Daoy (cell line): ENCODE results near the gene POMZP3. TPM values are rescaled to one million over a fixed set of nuclear protein-coding genes. Genes with fewer than 3 reads are reported as not detected.
"Not testable (repeated sequence)": the region's sequence is repeated elsewhere in the genome, so short reads cannot be mapped to it uniquely, and the experiment has no call there.

Source experiments
- DNase-seq: peaks from one replicate; pipeline ENCODE4 v3.0.0-alpha.2; 2015; ENCODE audit warnings: low read depth
- total RNA-seq: library from RNA; depleted of rRNA; stranded (reverse); fragments of >200 nt; shearing (Covaris generic); gene quantifications from 2 replicates; pipeline ENCODE4 v1.2.3, GENCODE V29; 2014; rRNA removed

The POMZP3 gene
- total RNA-seq, 1 experiment from 2014 or later = 4.4 TPM

GRCh38 chr7:76588586-76588985 lies 38.5 kb downstream of the POMZP3 start:
- DNase-seq = not testable (repeated sequence)

GRCh38 chr7:76586585-76587315 lies 40.3 kb downstream of the POMZP3 start:
- DNase-seq = not testable (repeated sequence)

DNA sequence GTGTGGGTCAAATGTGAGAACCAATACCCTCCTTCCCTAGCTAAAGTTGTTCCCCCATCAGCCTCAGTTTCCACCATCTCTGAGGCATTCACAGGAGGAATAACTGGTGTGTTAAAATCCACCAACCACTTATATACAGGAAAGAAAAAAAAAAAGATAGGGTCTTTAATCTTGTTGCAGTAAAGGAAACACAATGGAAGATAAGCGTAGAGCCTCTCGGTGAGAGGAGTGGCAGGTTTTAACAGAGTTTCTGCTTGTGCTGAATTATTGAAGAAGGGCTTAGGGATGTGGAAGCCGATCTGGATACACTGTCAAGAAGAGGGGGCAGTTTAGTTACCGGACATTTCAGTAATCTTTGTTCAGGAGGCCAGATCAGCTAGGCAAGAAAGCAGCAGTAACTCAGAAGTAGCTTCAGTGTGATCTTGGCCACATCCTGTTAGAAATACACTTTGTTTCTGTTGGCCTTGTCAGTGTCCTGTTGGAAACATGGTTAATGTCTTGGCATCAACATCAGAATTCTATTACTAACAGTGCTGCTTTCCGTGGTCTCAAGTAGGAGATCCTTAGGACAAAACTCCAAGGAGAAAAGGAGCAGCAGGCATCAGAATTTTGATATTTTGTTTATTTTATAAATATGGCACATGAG lies 43.3 kb downstream of the POMZP3 start:
- peak; percentile 70 for DNase-seq

- DNase-seq = peak; percentile 89
Measured at GRCh38 chr7:76582848-76583631, 44.0 kb downstream of the POMZP3 start.

GRCh38 chr7:76575919-76576655 lies 51.0 kb downstream of the POMZP3 start:
- peak; percentile 22 for DNase-seq

- DNase-seq = not testable (repeated sequence)
Measured at GRCh38 chr7:76575431-76575830, 51.6 kb downstream of the POMZP3 start.

GRCh38 chr7:76572296-76572695 lies 54.8 kb downstream of the POMZP3 start:
- DNase-seq = not testable (repeated sequence)

- DNase-seq = peak; percentile 42
Measured at GRCh38 chr7:76570324-76570775, 56.7 kb downstream of the POMZP3 start.

- DNase-seq = peak; percentile 18
Measured at GRCh38 chr7:76568742-76569141, 58.3 kb downstream of the POMZP3 start.

DNA sequence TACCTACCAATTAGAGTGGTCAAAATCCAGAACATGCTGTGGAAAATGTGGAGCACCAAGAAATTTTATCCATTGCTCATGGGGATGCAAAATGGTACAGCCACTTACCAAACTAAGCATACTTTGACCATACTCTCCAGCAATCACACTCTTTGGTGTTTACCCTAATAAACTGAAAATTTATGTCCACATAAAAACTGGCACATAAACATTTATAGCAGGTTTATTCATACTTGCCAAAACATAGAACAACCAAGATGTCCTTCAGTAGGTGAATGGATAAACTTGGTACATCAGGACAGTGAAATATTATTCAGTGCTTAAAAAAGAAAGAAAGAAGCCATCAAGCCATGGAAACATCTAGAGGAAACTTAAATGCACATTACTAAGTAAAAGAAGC lies 59.3 kb downstream of the POMZP3 start:
- DNase-seq = not testable (repeated sequence)

DNA sequence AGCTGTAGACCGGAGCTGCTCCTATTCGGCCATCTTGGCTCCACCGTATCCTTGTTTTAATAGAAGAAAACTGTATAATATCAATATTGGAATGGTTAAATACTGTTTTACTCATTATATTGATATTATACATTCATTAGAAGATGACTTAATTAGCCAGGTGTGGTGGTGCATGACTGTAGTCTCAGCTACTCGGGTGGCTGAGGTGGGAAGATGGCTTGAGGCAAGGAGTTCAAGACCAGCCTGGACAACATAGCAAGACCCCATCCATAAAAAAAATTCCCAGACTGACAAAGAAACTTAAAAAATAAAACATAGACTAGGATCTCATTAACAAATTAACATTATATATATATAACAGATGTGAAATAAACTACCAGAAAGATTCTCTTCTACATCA lies 59.8 kb downstream of the POMZP3 start:
- DNase-seq = not testable (repeated sequence)

GRCh38 chr7:76565001-76565400 lies 62.1 kb downstream of the POMZP3 start:
- not testable (repeated sequence) for DNase-seq

DNA sequence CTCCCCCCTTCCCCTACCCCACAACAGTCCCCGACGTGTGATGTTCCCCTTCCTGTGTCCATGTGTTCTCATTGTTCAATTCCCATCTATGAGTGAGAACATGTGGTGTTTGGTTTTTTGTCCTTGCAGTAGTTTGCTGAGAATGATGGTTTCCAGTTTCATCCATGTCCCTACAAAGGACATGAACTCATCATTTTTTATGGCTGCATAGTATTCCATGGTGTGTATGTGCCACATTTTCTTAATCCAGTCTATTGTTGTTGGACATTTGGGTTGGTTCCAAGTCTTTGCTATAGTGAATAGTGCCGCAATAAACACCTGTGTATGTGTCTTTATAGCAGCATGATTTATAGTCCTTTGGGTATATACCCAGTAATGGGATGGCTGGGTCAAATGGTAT lies 65.7 kb downstream of the POMZP3 start:
- not testable (repeated sequence) for DNase-seq

DNA sequence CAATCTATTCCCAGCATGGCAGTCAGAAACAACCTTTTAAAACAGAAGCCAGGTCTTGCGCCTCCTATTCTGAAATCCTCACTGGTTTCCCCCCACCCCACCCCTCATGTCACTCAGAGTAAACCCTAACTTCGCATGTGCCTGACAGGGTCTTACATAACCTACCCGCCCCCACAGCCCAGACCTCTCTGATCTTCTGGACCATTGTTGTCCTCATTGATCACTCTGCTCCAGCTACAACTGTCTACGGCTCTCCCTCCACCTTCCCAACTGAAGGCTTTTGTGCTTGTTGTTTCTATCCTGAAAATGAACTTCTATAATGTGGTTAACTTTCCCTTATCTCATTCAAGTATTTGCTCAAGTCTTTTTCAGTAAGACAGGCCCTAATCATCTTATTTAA lies 66.9 kb downstream of the POMZP3 start:
- DNase-seq = not testable (repeated sequence)

Other genes with a start within 250 kb of the POMZP3 start
- 0.30 and 2.5 TPM in 2 replicates for gene SSC4D, start 217.6 kb downstream of the POMZP3 start, total RNA-seq
- gene ZP3, start 202.3 kb downstream of the POMZP3 start, total RNA-seq = 2.0 and 3.8 TPM in 2 replicates
- gene DTX2, start 165.6 kb downstream of the POMZP3 start, total RNA-seq = 13.3 and 15.1 TPM in 2 replicates
- not detected in 2 replicates for gene UPK3B, start 116.7 kb downstream of the POMZP3 start, total RNA-seq
- gene SPDYE16, start 84.0 kb downstream of the POMZP3 start, total RNA-seq = under 0.01 TPM in 1 of 2 replicates, not detected in the other